Thyroid gland (tissue), 4 donors: ENCODE data around the gene NRARP.

ENCODE experiments used
- CTCF ChIP-seq, 6 experiments: fragments of 200-600 bp in 3 of 6; fragments of 450-650 bp in 3 of 6; sonication (generic) in 3 of 6; IDR thresholded peaks; one replicate each; pipeline ENCODE4 v1.5.1; 2016 to 2019; ENCODE audit warnings: antibody characterized with exemption in 6 of 6, mild to moderate bottlenecking in 2 of 6, inconsistent platforms in 1 of 6, moderate library complexity in 1 of 6
- POLR2A ChIP-seq, 2 donors: fragments of 450-650 bp; IDR thresholded peaks; one replicate each; pipeline ENCODE4 v1.6.1; 2017; ENCODE audit warnings: antibody characterized with exemption in 2 of 2, mild to moderate bottlenecking in 2 of 2, moderate library complexity in 1 of 2

- no peak for TF ChIP-seq CTCF (IDR thresholded peaks at IDR 0.05)
- no peak for TF ChIP-seq POLR2A (IDR thresholded peaks at IDR 0.05)
These were observed 10.8 kb upstream of the NRARP start for GRCh38 chr9:137312852-137313325.
